HG02588 (cell line): ENCODE data around the gene KIF11.
A peak's percentile ranks its signal among the peaks of the same experiment; 100 is the strongest.
"Not testable (repeated sequence)": the region's sequence is repeated elsewhere in the genome, so short reads cannot be mapped to it uniquely, and the experiment has no call there.

Experiments used
- ATAC-seq: cut with Tn5 transposase; IDR thresholded peaks from one replicate; pipeline ENCODE4 v1.9.1; 2021; ENCODE audit warnings: mild to moderate bottlenecking, moderate library complexity; ENCODE audit not compliant: unreplicated experiment

KIF11 gene

DNA sequence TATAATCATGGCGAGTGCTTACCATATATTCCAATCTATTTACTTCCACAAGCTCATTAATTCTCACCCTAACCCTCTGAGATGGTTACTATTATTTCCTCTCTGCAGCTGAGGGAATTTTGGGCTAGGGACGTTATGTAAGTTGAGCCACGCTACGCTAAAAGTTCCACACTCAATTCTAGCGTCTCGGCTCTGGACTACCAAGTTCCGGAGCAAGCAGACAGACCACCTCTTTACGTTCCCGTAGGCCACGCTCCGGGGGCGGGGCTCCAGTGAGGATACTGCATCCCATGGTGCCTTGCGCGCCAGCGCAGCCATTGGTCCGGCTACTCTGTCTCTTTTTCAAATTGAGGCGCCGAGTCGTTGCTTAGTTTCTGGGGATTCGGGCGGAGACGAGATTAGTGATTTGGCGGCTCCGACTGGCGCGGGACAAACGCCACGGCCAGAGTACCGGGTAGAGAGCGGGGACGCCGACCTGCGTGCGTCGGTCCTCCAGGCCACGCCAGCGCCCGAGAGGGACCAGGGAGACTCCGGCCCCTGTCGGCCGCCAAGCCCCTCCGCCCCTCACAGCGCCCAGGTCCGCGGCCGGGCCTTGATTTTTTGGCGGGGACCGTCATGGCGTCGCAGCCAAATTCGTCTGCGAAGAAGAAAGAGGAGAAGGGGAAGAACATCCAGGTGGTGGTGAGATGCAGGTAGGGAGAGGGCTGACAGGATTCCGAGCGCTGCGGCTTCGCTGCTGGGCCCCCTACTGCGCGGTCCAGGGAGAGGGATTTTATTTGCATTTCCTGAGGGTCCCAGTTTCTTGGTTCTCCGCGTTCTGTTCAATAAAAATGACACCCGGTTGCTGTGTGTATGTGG is at the start of gene KIF11:
Gene KIF11 (plus strand): TSS at position 370 of the 858 bp plus-strand sequence. CDS start 246 bp downstream, at position 616.
- ATAC-seq = peak; percentile 71

DNA sequence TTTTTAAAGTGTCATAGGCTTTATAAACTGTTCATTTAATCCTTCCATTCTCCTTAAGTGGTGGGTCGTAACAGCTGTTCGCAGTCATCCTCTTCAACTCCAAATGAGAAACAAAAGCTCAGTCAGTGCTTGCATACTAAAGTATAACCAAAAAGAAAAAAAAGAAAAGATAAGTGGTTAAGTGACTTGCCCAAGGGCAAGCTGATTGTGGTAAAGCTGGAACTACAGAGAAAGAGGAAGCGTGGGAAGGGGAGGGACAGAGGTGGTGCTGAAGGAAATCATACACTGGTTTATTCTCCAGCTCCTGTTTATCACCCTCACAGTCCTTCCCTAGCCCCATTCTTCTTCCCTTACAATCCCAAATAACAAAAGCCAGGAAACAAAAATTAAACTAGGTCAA is 48.6 kb upstream of the KIF11 start:
- ATAC-seq = no peak

DNA sequence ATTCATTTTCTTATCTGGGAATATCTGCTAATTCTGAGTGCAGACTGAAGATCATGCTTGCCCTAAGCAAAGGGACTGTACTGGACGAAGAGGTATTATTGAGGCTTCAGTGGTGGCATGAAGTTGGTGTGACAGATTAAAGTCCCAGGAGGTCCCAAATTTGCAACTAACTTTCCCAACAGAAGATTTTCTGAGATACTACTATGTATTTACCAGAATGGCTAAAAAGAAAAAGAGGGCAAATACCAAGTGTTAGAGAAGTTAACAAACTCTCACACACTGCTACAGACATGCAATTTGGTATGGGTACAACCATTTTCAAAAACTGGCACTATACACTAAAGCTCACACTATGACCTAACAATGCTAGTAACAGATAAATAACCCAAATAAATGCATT is 47.4 kb upstream of the KIF11 start:
- no peak for ATAC-seq

DNA sequence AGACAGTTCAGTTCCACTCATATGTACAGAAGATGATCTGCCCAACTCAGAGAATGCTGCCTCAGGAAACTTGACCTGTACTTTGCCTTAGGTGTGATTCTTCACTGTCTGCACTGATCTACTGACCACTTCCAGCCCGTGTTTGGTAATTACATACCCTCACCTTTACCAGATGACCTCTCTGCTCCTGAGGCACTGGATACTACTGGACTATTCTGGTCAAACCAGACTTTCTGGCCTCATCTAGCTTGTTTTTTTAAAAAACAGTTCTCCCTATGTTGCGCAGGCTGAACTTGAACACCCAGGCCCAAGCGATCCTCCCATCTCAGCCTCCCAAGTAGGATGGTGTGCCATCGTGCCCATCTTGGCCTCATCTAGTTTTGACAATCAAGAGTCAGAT is 45.3 kb upstream of the KIF11 start:
- ATAC-seq = no peak

DNA sequence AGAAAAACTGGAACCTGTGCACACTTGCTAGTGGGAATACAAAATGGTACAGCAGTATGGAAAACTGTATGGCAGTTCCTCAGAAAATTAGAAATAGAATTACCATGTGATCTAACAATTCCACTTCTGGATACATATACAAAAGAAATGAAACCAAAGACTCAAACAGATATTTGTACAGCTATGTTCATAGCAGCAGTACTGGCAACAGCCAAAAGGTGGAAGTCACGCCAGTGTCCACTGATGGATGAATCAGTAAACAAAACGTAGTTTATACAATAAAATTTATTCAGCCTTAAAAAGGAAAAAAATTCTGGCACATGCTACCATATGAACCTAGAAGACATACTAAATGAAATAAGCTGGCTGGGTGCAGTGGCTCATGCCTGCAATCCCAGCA is 42.0 kb upstream of the KIF11 start:
- no peak for ATAC-seq

DNA sequence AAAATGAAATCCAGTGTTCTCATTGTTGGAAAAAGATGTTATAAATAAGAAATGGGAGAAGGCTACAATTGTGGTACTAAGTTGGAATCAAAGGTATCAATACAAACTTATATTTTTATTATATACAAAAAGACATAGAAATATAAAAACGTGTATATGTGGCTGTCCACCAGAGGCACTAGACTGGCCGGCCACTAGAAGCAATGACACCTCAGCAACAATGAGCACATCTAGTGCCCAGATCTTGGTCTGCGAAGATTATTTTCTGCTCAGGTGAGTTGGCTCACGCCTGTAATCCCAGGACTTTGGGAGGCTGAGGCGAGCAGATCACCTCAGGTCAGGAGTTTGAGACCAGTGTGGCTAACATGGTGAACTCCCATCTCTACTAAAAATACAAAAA is 40.6 kb upstream of the KIF11 start:
- ATAC-seq = no peak

DNA sequence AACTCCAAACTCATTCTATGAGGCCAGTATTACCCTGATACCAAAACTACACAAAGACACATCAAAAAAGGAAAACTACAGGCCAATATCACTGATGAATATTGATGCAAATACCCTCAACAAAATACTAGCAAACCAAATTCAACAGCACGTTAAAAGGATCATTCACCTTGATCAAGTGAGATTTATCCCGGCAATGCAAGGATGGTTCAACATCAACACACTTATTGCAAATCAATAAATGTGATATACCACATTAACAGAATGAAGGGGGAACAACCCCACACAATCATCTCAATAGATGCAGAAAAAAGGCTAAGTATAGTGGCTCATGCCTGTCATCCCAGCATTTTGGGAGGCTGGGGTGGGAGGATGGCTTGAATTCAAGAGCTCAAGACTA is 39.0 kb upstream of the KIF11 start:
- no peak for ATAC-seq

DNA sequence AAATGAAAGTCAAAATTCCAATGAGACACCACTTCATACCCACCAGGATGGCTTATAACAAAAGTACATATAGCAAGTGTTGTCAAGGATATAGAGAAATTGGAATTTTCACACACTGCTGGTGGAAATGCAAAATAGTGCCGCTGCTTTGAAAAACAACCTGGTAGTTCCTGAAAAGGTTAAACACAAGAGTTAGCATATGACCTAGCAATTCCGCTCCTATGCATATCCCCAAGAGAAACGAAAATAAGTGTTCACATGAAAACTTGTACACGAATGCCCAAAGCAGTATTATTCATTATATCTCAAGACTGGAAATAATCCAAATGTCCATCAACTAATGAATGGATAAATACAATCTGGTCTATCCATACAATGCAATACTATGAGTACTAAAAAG is 33.9 kb upstream of the KIF11 start:
- no peak for ATAC-seq

DNA sequence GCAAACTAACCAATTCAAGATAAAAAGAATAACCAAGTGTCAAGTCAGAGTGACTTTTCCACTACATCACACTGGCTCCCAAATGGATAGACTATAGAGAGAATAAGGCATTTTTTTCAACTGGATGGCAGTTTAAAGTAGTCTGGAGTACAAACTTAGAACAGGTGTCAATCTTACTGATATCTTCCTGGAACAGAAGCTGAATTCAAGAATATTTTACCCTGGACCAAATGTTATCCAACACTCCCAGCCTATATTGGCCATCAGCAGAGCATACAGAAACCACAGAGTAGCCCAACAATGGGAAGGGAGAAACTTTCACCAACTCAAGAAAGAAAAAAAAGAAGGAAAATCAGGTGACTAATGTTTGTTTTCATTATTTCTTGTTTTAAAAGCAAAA is 30.5 kb upstream of the KIF11 start:
- ATAC-seq = no peak

DNA sequence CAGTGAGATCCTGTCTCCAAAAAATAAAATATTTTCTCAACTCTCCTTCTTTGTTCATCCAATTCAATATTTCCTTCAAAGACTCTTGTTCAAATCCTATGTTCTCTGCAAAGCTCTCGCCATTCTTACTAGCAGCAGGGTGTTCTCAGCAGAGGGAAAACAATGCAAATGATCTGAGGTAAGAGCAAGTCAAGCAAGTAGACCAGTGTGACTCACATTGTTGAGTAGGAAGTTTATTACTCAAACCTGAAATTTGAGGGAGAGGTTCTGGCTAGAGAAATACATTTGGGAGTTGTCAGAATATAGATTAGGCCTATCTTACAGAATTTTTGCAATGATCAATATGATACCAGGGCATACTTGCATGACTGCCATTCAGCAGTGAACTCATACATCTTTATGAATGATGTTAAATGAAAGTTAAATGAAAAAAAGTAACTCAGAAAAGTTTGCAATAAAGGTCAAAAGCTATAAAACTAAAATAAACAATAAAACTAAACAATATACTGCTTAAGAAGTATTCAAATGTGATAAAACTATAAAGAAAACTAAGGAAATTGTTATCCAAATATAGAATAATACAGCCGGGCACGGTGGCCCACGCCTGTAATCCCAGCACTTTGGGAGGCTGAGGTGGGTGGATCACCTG is 24.9 kb upstream of the KIF11 start:
- ATAC-seq = peak; percentile 71

DNA sequence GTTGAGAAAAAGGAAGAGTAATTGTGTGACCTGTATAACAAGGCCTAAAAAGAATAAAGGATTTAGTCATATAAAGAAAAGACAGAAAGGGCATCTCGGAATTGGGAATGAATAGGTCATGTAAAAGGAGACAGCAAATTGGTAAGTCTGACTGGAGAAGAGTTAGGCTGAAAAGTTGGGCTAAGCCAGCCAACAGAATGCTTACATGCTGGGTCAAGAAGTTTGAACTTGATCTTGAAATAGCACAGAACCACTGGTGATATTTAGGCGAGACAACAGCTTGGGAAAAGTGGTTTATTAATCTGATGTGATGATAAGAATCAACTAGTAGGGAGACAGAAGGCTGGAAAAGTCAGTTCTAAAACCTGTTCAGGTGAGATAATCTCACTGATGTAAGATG is 23.9 kb upstream of the KIF11 start:
- no peak for ATAC-seq

DNA sequence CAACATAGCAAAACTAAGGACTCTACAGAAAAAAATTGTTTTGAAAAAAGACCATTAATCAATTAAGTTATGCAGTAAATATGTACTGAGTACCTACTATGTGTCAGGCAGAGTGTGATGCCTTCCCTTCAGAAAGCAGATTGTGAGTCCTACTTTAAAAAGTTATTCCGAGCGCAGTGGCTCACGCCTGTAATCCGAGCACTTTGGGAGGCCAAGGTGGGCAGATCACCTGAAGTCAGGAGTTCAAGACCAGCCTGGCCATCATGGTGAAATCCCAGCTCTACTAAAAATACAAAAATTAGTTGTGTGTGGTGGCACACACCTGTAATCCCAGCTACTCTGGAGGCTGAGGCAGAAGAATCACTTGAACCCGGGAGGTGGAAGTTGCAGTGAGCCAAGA is 23.3 kb upstream of the KIF11 start:
- not testable (repeated sequence) for ATAC-seq

DNA sequence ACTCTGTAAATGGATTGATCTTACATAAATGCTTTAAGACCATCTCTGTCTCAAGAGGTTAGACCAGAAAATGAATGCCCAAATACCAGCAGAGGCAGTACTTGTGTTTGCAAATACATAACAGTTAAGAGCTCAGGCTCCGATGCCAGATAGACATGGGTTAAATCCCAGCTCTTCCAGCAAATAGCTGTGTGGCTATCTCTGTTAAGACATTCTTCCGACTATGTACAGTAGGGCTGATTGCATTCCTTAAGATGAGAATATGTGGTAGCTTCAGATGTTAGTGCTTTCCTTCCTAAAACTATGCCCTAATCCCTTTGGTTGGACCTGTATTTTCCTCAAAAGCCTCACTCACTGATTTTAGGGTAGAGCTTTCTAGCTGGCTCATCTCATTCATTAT is 21.3 kb upstream of the KIF11 start:
- ATAC-seq = no peak

DNA sequence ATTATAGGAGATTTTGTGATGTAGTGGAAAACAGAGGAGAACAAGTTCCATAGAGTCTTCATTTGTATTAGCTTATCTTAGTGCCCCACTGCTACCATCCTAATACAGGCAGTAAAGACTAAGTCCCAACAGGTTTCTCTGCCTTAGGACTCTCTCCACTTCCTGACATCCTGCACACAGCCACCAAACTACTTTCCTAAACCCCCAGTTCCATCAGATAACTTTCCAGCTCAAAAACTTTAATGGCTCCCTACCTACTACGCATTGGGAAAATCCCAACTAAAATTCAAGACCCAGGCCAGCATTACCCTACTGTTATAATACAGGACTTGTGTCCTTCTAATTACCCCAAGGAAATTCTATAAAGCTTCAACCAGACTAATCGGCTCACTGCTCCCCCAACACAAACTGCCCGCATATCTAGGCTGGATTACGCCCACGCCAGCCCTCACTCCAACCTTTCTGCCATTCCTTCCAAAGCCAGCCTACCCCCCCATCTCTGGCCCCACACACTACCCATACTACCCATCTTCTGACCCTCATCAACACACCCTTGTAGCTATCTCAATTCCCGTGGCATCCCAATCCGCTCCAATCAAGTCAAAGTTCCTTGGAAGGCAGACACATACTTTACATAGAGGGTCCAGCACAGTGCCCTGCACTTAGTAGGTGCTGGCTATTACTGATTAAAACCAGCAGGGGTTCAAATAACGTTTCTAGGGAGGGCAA is 20.4 kb upstream of the KIF11 start:
- no peak for ATAC-seq

DNA sequence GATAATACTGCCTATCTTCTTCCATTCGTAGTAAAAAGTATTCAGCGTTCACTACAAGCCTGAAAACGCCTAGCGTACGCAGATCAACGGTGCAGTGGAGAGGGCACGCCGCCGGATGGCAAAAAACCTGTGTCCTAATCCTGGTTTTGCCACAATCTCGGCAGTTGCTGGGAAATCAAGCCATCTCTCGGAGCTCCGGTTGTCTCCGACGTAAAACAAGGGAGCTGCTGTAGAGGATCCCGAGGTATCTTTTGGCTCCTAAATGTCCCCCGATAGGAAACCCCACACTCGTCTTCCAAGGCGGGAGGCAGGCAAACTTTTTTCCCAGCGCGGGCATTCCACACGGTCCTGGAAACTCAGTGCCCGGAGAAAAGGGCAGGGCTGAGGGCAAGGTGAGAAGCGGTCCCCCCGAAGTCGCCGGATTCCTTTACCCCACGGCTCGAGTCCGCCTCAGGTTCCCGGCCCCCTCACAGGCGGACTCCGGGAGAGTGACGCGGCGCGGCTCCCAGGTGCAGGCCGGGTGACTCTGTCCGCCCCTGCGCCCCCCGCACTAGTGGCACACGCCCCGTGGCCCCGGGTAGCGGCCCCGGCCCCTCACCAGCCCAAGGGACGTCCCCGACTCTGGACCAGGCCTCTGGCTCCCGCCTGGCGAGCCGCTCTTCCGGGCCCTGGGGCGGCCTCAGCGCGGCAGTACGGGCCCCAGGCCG is 19.7 kb upstream of the KIF11 start:
- ATAC-seq = peak; percentile 34

DNA sequence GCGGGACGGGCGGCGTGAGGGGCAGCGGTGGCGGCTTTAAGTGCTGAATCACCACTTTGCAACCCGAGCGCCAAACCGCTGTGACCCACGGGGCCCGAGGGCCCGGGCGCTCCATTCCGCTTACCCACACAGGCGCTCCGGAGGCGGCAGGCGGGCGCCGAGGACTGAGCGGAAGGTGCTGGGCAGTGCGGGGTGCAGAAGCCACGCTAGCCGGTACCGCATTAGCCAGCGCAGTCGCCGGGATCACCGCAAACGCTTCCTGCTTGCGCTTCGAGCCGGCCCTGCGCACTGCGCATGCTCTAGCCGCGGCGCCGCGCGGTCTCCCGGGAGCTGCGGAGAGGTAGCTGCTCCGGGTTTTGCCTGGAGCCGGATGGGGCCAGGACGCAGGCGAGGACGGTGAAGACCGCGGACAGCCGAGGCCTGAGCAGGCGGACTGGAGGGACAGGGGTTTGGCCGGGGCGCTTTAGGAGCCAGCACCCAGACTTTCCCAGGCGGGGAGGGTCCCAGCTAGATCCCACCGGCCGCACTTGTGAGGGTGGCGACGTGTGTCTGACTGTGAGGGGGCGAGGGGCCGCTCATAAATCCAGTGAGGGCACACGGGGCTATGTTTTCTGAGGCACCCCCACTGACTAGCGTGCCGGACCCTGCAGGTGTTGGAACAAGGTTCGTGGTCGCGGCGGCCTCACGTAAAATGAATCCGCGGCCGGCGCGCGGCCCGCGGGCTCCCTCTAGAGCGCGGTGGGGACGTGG is 19.0 kb upstream of the KIF11 start, which contains the start of gene IDE:
Gene IDE (minus strand): TSS at position 296 of the 750 bp plus-strand sequence. CDS start 74 bp downstream, at position 222.
- peak; percentile 69 for ATAC-seq

DNA sequence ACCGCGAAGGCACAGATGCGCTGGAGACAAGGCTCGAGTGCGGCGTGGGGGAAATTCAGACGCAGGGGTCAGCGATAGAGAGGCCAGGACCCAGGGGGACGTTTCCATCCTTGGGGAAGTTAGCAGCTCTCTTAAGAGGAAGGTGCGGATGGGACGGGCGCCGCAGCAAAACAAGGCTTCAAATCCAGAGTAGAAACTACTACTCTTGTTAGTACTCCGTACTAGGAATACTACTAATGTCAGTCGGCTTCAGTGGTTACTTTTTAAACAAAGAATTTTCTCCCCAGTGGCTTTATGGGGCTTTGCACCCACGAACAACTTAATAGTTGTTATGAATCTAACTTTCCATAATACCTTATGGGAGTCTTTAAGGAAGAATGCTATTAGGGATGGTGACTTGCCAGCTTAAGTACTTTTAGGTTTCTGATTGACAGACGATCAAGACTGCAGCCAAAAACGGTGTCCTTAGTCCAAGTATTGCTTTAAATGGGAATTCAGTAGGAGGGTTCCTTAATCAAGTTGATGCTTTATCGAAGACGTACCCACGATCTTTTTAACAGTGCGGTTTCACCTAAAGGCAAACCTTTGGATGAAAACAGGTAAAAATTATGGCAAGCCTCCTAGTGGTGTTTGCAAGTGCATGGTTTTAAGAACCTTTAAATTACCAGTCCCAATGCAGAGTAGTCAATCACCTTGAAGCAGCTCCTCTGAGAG is 18.2 kb upstream of the KIF11 start:
- peak; percentile 8 for ATAC-seq

DNA sequence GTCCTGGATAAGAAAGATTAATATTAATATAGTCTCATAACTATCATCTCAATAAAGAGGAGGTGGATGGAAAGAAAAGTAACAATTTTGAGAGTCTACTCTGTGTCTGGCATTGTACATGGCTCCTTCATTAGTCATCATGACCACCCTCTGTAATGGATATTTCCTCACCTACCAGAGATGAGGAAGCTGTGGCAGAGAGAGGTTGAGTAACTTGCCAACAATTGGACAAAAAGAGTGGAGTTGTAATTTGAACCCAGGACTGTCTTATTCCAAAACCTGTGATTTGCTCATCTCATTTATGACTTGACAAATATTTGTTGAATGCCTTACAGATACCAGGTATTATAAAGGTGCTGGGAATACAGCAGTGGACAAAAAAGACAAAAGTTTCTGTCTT is 17.0 kb upstream of the KIF11 start:
- no peak for ATAC-seq

DNA sequence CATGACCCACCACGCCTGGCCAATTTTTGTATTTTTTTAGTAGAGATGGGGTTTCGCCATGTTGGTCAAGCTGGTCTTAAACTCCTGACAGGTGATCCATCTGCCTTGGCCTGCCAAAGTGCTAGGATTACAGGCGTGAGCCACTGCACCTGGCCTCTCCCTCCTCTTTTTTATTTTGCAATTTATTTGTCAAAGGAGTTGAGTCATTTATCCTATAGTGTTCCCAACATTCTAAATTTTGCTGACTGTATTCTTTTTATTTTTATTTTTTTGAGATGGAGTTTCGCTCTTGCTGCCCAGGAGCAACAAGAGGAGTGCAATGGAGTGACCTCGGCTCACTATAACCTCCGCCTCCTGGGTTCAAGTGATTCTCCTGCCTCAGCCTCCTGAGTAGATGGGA is 10.6 kb upstream of the KIF11 start:
- ATAC-seq = not testable (repeated sequence)
